Activated CD4-positive, alpha-beta T cell treated with anti-CD3 and anti-CD28 coated beads, Interleukin-2, amount 10 ng/mL, durations not matched to agents 7 days and 5 days (primary cell): ENCODE data around the gene LSM14B. TPM values are rescaled to one million over a fixed set of nuclear protein-coding genes. Genes with fewer than 3 reads are reported as not detected.

Experiments
- CTCF ChIA-PET: fragments of 350-600 bp; sonication (Branson Sonifier 250); formaldehyde crosslinking; loops from one replicate; lab custom pipeline; 2021; ENCODE audit warnings: antibody characterized with exemption; lab: Charles Lee
- POLR2A ChIA-PET: fragments of 350-600 bp; sonication (Branson Sonifier 250); formaldehyde crosslinking; loops from one replicate; lab custom pipeline; 2021; ENCODE audit warnings: antibody characterized with exemption; lab: Charles Lee
- DNase-seq: peaks from one replicate; pipeline ENCODE4 v3.0.0-alpha.2; 2020
- H3K27ac Mint-ChIP-seq: one replicate; pipeline ENCODE4 v1.8.0; 2021; ENCODE audit warnings: mild to moderate bottlenecking, moderate library complexity, mixed read lengths
- H3K27me3 Mint-ChIP-seq: one replicate; pipeline ENCODE4 v1.8.0; 2021; ENCODE audit warnings: mixed read lengths
- H3K36me3 Mint-ChIP-seq: one replicate; pipeline ENCODE4 v1.8.0; 2021; ENCODE audit warnings: low read depth, mixed read lengths
- H3K4me1 Mint-ChIP-seq: one replicate; pipeline ENCODE4 v1.8.0; 2021; ENCODE audit warnings: mixed read lengths
- H3K4me3 Mint-ChIP-seq: one replicate; pipeline ENCODE4 v1.8.0; 2021; ENCODE audit warnings: mild to moderate bottlenecking, moderate library complexity, mixed read lengths
- H3K9me3 Mint-ChIP-seq: one replicate; pipeline ENCODE4 v1.8.0; 2021; ENCODE audit warnings: mixed read lengths
- total RNA-seq, 2 experiments: library from RNA; stranded (reverse); gene quantifications; one replicate each; pipeline ENCODE4 v1.2.3, GENCODE V29; 2021

Gene LSM14B
- total RNA-seq, 2 experiments from 2014 or later, result 42.6 to 47.1 TPM

DNA sequence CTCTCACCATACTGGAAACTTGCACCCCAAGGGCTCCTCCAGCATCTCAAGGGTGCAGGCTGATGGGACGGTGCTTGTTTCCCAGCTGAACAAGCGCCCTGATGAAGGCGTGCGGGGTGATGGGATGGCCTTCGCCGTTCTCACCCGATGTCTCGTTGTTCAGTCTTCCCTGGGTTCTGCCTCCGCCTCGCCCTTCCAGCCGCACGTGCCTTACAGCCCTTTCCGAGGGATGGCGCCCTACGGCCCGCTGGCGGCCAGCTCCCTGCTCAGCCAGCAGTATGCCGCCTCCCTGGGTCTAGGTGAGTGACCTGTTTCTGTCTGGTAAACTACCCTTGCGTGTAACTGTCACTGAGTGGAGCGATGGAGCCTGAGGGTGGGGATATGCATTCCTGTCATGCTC lies 3.9 kb downstream of the LSM14B start:
- ChIA-PET CTCF (interaction anchor here (1.6 kb wide), 1 partner anchor 15 kb away, joined by 3 read pairs; no protein-coding TSS in a partner anchor), POLR2A (no interaction called here)
- DNase-seq, result no peak
- H3K36me3 Mint-ChIP-seq, result peaks cover 59% of the 10 kb centered on the region
- no peaks in the 10 kb centered on the region for H3K27me3 Mint-ChIP-seq
- peaks cover 31% of the 10 kb centered on the region for H3K4me1 Mint-ChIP-seq
- H3K27ac Mint-ChIP-seq, result peak overlapping the region; percentile 43
- H3K9me3 Mint-ChIP-seq, result no peaks in the 10 kb centered on the region
- no peak overlapping the region for H3K4me3 Mint-ChIP-seq

GRCh38 chr20:62127799-62128198 lies 5.5 kb downstream of the LSM14B start:
- Mint-ChIP-seq H3K27me3 (no peaks in the 10 kb centered on the region), H3K4me1 (peaks cover 39% of the 10 kb centered on the region), H3K4me3 (no peak overlapping the region), H3K27ac (no peak overlapping the region), H3K36me3 (peaks cover 70% of the 10 kb centered on the region), H3K9me3 (no peaks in the 10 kb centered on the region)
- ChIA-PET POLR2A (no interaction called here), CTCF (no interaction called here)
- DNase-seq, result no peak

GRCh38 chr20:62128502-62128901 lies 6.2 kb downstream of the LSM14B start:
- peaks cover 42% of the 10 kb centered on the region for H3K4me1 Mint-ChIP-seq
- H3K27me3 Mint-ChIP-seq, result no peaks in the 10 kb centered on the region
- peaks cover 75% of the 10 kb centered on the region for H3K36me3 Mint-ChIP-seq
- H3K9me3 Mint-ChIP-seq, result no peaks in the 10 kb centered on the region
- no peak overlapping the region for H3K4me3 Mint-ChIP-seq
- ChIA-PET CTCF (no interaction called here), POLR2A (no interaction called here)
- DNase-seq, result no peak
- no peak overlapping the region for H3K27ac Mint-ChIP-seq

- POLR2A ChIA-PET, result no interaction called here
- H3K36me3 Mint-ChIP-seq, result peaks cover 75% of the 10 kb centered on the region
These were observed 7.7 kb downstream of the LSM14B start for GRCh38 chr20:62129731-62130531.

DNA sequence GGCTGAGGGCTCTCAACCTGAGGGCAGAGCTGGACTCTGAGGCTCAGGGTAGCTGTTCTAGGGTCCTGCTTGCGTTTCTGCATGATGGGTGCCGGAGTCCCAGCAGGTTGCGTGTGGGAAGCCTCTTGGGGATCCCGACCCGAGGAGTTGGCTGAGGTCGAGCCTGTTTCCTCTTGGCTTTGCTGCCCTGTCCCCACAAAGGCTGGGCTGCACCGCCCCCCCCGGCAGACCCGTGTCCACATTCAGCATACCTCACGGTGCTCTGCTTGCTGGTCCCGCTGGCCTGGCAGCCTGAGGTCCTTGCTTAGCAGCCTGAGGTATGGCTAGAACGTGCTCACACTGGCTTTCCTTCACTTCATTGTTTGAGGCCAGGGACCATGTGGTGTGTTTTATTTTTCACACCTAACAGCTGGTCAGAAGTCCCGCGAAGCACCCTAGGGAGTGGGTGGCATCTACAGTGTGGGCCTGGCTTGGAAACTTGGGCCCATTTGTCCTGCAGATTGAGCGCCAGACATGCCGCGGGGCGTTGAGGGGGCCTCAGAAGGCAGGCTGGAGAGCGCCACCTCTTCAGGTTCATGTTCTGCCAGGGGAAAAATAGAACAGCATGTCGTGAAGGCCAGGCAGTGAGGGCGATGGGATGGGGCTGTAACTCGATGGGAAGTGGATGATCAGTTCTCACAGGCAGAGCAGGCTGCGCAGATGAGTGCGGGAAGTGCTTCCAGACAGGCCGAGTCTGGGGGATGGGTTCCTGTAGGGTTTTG lies 9.5 kb downstream of the LSM14B start:
- CTCF ChIA-PET, result no interaction called here
- no peak for DNase-seq
- Mint-ChIP-seq H3K27ac (no peak overlapping the region), H3K36me3 (peaks cover 71% of the 10 kb centered on the region), H3K4me3 (no peak overlapping the region), H3K4me1 (peaks cover 33% of the 10 kb centered on the region), H3K9me3 (no peaks in the 10 kb centered on the region), H3K27me3 (no peaks in the 10 kb centered on the region)
- POLR2A ChIA-PET, result no interaction called here

More at GRCh38 chr20:62129731-62130531, 7.7 kb downstream of the LSM14B start:
- Mint-ChIP-seq H3K4me3 (no peak overlapping the region), H3K9me3 (no peaks in the 10 kb centered on the region), H3K27ac (peak overlapping the region; percentile 79), H3K27me3 (no peaks in the 10 kb centered on the region), H3K4me1 (peaks cover 35% of the 10 kb centered on the region)
- CTCF ChIA-PET, result interaction anchor here (1.4 kb wide), 1 partner anchor 63 kb away, joined by 3 read pairs; no protein-coding TSS in a partner anchor
- no peak for DNase-seq

DNA sequence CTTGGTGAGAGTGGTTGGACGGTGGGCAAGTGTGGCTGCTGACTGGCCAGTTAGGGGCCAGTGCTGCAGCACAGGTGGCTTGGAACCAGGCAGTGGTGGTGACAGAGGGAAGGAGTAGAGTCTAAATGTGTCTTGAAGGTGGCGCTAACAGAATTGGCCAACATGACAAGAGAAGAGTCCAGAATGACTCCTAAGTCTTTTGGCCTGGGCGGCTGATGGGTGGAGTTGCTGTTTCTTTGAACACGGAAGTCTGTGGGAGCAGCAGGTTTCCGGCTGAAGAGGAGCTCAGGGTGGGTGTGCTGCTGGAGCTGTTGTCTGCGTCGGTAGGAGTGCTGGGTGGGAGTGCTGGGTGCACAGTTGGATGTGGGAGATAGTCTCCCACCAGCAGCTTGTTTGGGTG lies 10.1 kb downstream of the LSM14B start:
- H3K36me3 Mint-ChIP-seq, result peaks cover 69% of the 10 kb centered on the region
- peaks cover 35% of the 10 kb centered on the region for H3K4me1 Mint-ChIP-seq
- ChIA-PET CTCF (interaction anchor here (0.9 kb wide), 1 partner anchor 8 kb away, joined by 4 read pairs; no protein-coding TSS in a partner anchor), POLR2A (no interaction called here)
- DNase-seq, result no peak
- no peaks in the 10 kb centered on the region for H3K27me3 Mint-ChIP-seq
- H3K27ac Mint-ChIP-seq, result peak overlapping the region; percentile 51
- peak overlapping the region; percentile 14 for H3K4me3 Mint-ChIP-seq
- H3K9me3 Mint-ChIP-seq, result no peaks in the 10 kb centered on the region

DNA sequence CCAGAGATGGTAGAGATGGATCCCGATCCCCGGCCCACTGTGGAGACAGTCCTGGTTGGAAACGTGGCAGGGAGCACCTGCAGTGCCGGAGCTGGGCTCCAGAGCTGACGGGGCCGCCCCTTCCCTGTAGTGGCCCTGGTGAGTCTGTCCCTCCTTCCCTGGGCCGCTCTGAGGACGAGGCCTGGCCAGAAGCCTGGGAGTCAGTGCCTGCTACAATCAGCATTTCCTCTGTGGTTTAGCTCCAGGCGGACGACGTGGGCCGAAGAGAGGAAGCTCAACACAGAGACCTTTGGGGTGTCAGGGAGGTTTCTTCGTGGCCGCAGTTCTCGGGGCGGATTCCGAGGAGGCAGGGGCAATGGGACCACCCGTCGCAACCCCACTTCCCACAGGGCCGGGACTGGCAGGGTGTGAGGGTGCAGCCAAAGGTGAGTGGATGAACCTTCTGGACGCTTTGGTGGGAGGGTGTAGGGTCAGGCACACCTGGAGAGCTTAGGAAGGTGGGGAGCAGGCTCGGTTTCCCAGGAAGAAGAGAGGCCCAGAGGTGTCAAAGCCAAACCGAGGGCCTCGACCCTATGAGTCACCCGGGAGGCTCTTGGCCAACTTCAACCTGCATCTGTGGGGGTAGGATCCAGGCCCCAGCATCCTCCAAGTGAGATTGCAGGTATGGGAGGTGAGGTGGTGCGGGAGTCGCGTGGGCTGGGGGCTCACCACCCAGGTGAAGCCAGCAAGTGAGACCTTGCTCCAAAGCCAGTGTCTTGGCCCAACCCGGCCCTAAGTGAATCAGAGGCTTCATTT lies 11.0 kb downstream of the LSM14B start:
- ChIA-PET CTCF (interaction anchor here (0.9 kb wide), 1 partner anchor 9 kb away, joined by 4 read pairs; no protein-coding TSS in a partner anchor), POLR2A (no interaction called here)
- peaks cover 69% of the 10 kb centered on the region for H3K36me3 Mint-ChIP-seq
- H3K4me1 Mint-ChIP-seq, result peaks cover 43% of the 10 kb centered on the region
- H3K27me3 Mint-ChIP-seq, result no peaks in the 10 kb centered on the region
- no peaks in the 10 kb centered on the region for H3K9me3 Mint-ChIP-seq
- no peak overlapping the region for H3K4me3 Mint-ChIP-seq
- no peak for DNase-seq
- H3K27ac Mint-ChIP-seq, result peak overlapping the region; percentile 51

- peaks cover 45% of the 10 kb centered on the region for H3K4me1 Mint-ChIP-seq
- no peaks in the 10 kb centered on the region for H3K27me3 Mint-ChIP-seq
- H3K4me3 Mint-ChIP-seq, result no peak overlapping the region
- no peak for DNase-seq
- no peaks in the 10 kb centered on the region for H3K9me3 Mint-ChIP-seq
- ChIA-PET POLR2A (no interaction called here), CTCF (interaction anchor here (0.6 kb wide), 1 partner anchor 76 kb away, joined by 3 read pairs; no protein-coding TSS in a partner anchor)
- H3K27ac Mint-ChIP-seq, result no peak overlapping the region
- H3K36me3 Mint-ChIP-seq, result peaks cover 69% of the 10 kb centered on the region
These were observed 11.6 kb downstream of the LSM14B start for GRCh38 chr20:62133864-62134263.

DNA sequence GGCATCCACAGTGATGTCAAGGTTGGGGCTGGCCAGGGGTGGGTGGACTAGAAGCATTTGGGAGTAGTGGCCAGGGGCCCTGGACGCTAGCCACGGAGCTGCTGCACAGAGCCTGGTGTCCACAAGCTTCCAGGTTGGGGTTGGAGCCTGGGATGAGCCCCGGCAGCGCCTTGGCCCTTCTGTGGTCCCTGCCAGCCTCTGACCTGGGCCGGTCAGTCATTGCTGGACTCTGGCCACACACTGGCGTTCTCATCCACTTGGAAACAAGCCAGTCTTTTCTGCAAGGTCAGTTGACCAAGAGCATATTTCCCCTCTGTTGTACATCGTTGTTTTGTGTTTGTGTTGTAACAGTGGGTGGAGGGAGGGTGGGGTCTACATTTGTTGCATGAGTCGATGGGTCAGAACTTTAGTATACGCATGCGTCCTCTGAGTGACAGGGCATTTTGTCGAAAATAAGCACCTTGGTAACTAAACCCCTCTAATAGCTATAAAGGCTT lies 12.5 kb downstream of the LSM14B start:
- no peak for DNase-seq
- POLR2A ChIA-PET, result no interaction called here
- no peaks in the 10 kb centered on the region for H3K9me3 Mint-ChIP-seq
- CTCF ChIA-PET, result interaction anchor here (0.6 kb wide), 1 partner anchor 65 kb away, joined by 3 read pairs; no protein-coding TSS in a partner anchor
- no peak overlapping the region for H3K27ac Mint-ChIP-seq
- no peak overlapping the region for H3K4me3 Mint-ChIP-seq
- H3K4me1 Mint-ChIP-seq, result peaks cover 49% of the 10 kb centered on the region
- no peaks in the 10 kb centered on the region for H3K27me3 Mint-ChIP-seq
- H3K36me3 Mint-ChIP-seq, result peaks cover 77% of the 10 kb centered on the region

DNA sequence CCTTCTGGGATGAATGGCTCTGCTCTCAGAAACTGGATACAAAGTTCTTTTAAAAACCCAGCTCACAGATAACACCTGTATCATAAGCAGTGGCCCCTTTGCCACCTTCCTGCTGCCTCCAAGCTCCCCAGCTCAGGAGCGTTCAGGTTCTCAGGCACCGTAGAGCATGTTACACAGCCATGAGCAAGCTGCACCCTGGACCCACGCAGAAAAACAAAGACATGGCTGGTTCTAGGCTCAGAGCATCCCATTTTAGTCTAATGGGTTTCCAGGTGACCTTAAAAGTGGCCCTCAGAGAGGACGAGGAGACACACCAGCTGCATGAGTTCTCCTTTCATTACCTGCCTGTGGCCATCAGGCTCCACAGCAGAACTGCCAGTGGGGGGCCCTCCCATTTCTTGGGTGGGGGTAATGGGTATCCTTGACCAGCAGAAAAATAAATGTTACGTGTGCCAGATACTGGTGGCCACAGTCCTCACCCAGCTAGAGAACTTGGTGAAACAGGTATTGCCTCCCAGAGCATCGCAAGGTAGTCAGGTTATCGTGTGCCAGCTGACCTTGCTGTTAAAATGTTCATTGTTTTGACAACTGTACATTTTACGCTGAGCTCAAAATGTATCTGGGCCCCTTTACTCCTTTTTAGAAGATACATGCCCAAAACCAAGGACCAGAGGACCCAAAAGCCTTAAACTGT lies 13.4 kb downstream of the LSM14B start:
- POLR2A ChIA-PET, result no interaction called here
- Mint-ChIP-seq H3K9me3 (no peaks in the 10 kb centered on the region), H3K4me1 (peaks cover 53% of the 10 kb centered on the region), H3K4me3 (no peak overlapping the region), H3K27me3 (no peaks in the 10 kb centered on the region), H3K27ac (no peak overlapping the region), H3K36me3 (peaks cover 77% of the 10 kb centered on the region)
- no peak for DNase-seq
- CTCF ChIA-PET, result interaction anchor here (0.6 to 2.0 kb wide), 6 partner anchors 14 to 125 kb away, joined by 3 to 9 read pairs (median 3); partner anchors contain the start of gene LSM14B

GRCh38 chr20:62136283-62137091 lies 14.2 kb downstream of the LSM14B start:
- Mint-ChIP-seq H3K9me3 (no peaks in the 10 kb centered on the region), H3K27ac (peak overlapping the region; percentile 71), H3K4me3 (no peak overlapping the region), H3K4me1 (peaks cover 55% of the 10 kb centered on the region), H3K27me3 (no peaks in the 10 kb centered on the region), H3K36me3 (peaks cover 76% of the 10 kb centered on the region)
- peak; percentile 79 for DNase-seq
- ChIA-PET POLR2A (no interaction called here), CTCF (interaction anchor here (0.6 to 2.0 kb wide), 6 partner anchors 15 to 126 kb away, joined by 3 to 9 read pairs (median 3); partner anchors contain the start of gene LSM14B)
